ENCODE results near the gene SZT2. TPM values are rescaled to one million over a fixed set of nuclear protein-coding genes. Genes with fewer than 3 reads are reported as not detected.

SZT2 gene
- polyA plus RNA-seq (ENCODE audit: insufficient read length in 10 of 10) = 10 to 100 TPM; 10.1 to 22.0 (median 13.6) TPM
- long read RNA-seq, donor 1, partial matches to known transcripts = 5 of 11 reads
- long read RNA-seq, donor 1, other reads (novel, unspliced or antisense) = 6 of 11 reads
- long read RNA-seq, donor 2 = 0 reads
- long read RNA-seq, donor 3 = 0 reads
- long read RNA-seq, donor 4 = 0 reads
- long read RNA-seq, donor 5, partial matches to known transcripts = 0 of 29 reads
- long read RNA-seq, donor 5, other reads (novel, unspliced or antisense) = 29 of 29 reads
- long read RNA-seq, donor 6, partial matches to known transcripts = 0 of 13 reads
- long read RNA-seq, donor 6, other reads (novel, unspliced or antisense) = 13 of 13 reads
- long read RNA-seq, donor 7, partial matches to known transcripts = 0 of 1 reads
- long read RNA-seq, donor 7, other reads (novel, unspliced or antisense) = 0 of 1 reads
- long read RNA-seq, donor 8, partial matches to known transcripts = 0 of 12 reads
- long read RNA-seq, donor 8, other reads (novel, unspliced or antisense) = 12 of 12 reads
- long read RNA-seq, donor 9 = 0 reads

DNA sequence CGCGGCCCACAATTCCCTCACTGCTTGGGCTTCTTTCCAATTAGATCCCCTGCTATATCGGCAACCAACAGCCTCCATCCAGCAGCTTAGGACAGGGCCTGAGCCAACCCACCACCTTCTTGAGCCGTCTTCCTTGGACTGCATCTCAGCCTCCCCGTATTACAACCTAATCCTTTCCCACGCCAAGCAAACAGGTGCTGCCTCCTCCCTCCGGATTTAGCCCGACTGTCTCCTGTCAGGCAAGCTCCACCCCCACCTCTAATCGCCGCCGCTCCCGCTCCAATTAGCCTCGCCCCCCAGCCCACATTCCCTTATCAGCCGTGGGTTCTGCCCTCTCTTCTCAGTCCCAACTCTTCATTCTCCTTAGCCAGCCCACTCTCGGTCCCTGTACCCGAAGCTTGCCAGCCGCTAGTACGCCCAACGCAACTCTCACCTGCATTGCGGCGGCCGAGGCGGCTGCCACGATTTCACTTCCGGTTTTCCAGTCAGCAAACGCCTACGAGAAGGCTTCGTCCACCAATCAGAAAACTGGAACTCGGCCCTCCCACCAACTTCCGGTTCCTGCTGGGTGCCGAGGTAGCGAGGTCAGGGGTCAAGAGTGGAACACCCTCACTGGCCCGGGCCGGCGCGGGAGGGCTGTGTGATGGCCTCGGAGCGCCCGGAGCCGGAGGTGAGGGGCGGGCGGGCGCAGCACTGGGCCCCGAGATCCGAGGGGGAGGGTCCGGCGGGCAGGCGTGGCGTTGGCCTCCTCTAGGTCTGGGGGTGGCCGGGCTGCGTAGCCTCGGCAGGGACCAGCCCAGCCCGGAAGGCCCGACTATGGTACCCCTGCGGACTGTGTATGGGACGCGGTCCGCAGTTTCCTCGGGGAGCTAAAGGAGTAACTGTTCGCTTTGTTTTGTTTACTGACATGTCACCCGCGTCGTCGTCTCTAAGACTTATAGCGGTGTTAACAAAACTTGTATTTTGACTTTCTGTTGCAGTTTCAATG lies at the start of gene SZT2, which contains the start of gene MED8:
Gene SZT2, plus strand, starts transcription at position 574 of the 988 bp plus-strand sequence. Its CDS starts 70 bp downstream, at position 644.
Gene MED8, minus strand, starts transcription at position 475 of the 988 bp plus-strand sequence. Its CDS starts 36 bp downstream, at position 439.
- peak; percentile 96 to 98 (median 97) for DNase-seq

GRCh38 chr1:43340559-43340958 lies 49.1 kb upstream of the SZT2 start:
- no peak for DNase-seq

GRCh38 chr1:43344267-43344850 lies 45.3 kb upstream of the SZT2 start:
- no peak for DNase-seq

DNA sequence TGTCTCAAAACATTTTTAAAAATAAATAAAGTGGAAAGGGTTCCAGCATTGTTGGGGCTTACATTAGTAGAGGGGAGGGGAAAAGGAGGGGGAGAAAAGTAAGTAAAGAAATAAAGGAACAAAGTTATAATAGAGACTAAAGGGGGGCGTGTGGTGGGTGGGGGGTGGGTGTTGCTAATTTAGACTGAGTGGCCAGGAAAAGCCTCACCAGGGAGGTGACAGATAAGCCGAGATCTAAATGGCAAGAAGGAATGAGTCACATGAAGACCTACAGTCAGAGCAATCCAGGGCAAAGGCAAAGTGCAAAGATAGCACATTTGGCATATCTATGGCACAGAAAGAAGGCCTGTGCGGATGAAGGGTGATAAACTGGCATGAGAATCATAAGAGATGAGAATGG lies 44.6 kb upstream of the SZT2 start:
- DNase-seq = no peak

DNA sequence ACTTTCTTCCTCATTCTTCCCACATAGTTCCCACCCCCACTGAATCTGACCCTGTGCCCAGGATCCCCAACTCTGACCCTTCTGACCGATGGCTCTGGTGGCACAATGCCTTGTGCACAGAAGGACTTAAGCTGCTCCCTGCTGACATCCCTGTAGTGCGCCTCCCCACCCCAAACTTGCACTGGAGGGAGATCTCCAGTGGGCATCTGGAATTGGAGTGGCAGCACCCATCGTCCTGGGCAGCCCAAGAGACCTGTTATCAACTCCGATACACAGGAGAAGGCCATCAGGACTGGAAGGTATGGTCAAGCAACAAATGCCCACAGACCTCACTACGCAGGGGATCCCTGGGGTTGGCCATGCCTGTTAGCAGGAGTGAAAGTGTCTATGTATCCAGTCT lies 43.1 kb upstream of the SZT2 start:
- no peak for DNase-seq

DNA sequence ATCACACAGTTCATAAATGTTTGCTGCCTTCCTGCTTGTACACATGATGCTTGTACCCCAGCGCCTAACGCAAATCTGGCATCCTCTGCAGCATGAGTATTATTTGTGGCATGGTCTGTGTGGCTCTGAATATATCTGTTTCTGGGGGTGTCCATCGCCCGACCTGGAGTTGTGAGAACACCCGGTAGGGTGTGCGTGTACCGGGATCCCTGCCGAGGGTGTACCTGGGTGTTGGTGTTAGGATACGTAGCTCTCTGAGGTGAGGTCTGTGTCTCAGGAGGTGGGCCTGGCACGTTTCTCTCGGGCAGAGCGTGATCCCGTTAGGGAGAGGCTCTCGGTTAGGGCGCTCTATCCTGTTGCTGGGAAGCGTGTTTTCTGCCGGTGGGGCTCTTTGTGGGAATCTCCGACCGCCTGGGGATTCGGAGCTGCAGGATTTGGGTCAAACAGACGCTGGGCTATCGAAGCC lies 41.3 kb upstream of the SZT2 start:
- peak in 1 of 3 donors; percentile 12 for DNase-seq

- DNase-seq = peak in 2 of 3 donors; percentile 49 to 66
Observed at GRCh38 chr1:43348809-43349593, 40.7 kb upstream of the SZT2 start.

DNA sequence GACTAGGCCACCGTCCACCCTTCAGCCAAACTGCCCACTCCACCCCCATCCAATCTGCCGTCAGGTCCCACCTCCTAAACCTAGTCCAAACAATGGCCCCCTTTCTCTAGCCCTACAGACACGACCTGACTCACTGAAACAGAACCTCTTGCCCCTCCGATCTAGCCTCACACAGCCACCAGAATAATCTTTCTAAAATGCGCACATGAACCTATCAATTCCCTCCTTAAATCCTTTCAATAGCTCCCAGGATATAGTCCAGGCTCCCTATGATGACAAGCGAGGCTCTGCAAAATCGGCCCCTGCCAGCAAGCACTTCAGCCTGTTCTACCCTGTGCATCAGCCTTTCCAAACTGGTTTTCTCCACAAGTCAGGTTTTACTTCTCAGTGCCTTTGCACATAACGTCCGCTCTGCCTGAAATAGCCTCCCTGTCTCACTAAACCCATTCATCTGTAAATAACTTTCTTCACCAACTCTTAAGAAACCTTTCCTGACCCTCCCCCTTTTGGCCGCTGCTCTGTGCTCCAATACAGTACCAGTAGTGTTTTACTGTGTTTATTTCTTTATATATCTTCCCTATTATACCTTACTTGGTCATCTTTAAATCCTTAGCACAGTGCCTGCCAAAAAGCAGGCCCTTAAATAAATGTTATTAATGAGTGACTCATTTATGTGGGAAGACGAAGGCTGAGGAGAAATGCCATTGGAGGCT lies 39.9 kb upstream of the SZT2 start:
- DNase-seq = no peak

GRCh38 chr1:43350976-43351375 lies 38.7 kb upstream of the SZT2 start:
- no peak for DNase-seq

DNA sequence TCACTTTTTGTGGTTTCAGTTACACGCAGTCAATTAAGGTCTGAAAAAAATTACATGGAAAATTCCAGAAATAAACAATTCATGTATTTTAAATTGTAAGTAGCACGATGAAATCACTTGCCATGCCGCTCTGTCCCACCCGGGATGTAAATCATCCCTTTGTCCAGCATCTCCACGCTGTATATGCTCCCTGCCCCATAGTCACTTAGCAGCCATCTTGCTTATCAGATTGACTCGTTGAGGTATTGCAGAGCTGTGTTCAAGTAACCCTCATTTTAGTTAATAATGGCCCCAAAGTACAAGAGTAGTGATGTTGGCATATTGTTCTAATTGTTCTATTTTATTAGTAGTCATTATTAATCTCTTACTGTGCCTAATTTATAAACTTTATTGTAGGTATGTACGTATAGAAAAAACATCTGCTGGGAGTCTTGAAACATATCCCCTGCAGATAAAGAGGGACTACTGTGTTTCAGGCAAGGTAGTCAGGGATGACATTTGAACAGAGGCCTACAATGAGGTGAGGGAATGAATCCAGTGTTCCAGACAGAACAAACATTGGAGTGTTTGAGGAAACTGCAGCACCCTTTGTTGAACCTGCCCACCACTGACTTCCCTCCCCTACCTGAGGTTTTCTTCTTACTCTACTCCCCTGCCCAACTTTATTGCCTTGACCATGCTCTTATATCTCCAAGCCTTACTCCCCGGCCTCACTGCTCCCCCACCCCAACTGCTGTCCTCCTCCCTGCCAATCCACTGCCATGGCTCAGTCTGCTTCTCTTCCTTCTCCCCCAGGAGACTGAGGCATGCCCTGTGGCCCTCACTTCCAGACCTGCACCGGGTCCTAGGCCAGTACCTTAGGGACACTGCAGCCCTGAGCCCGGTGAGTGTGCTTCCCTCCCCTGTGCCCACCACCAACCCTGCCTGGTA lies 38.0 kb upstream of the SZT2 start:
- no peak for DNase-seq

DNA sequence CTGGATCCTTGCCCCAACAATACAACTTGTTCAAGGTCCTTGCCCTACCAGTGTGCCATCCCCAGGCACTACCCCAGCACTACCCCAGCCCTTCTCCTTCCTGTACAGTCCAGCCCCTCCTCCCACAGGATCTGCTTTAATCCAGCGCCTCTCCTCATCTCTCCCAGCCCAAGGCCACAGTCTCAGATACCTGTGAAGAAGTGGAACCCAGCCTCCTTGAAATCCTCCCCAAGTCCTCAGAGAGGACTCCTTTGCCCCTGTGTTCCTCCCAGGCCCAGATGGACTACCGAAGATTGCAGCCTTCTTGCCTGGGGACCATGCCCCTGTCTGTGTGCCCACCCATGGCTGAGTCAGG lies 37.4 kb upstream of the SZT2 start:
- no peak for DNase-seq

DNA sequence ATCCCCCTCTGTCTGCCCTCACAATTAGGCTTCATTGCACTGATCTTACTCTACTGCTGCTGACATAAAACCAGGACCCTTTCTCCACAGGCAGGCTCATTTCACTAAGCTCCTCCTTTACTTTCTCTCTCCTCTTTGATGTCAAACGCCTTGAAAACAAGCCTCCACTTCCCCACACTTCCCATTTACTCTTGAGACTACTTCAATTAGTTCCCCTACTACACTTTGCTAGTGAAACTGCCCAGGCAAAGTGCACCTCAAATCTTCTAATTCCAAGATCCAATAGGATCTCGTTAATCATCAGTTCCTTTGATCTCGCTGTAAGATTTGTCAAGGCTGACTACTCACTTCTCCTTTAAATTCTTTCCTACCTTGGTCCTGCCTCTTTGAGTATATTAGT lies 36.8 kb upstream of the SZT2 start:
- DNase-seq = no peak

DNA sequence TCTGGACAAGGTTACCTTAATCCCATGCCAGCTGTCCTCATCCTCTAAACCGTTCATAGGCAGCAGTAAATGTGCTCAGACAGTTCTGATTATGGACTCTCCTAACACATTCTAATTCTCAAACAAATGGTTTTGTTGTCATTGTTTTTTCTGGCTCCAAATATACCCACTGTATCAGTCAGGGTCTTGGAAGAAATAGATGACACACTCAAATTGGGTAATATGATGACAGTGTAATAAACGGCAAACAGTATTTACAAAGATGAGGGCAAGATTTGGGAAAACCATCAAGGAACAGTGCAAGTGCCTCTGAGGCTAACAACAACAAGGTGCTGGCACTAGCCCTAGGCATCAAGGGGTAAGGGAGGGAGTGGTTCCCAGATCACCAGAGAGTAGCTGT lies 35.2 kb upstream of the SZT2 start:
- no peak for DNase-seq

DNA sequence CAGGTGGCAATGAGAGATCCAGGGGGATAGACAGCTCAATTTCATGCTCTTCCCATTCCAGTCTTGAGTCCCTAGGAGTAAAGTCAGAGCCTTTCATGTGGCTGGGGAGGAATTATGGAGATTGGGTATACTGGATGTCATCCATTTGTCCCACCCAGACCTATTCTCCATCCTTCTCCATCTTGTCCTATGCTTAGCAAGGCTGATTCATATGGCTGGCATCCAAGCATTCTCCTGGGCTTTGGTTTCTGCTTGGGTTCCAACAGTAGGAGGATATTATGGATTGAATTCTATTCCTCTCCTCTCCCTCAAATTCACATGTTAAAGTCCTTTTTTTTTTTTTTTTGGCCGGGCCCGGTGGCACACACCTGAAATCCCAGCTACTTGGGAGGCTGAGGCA lies 34.8 kb upstream of the SZT2 start:
- DNase-seq = no peak

- DNase-seq = no peak
Observed at GRCh38 chr1:43357251-43357650, 32.4 kb upstream of the SZT2 start.

DNA sequence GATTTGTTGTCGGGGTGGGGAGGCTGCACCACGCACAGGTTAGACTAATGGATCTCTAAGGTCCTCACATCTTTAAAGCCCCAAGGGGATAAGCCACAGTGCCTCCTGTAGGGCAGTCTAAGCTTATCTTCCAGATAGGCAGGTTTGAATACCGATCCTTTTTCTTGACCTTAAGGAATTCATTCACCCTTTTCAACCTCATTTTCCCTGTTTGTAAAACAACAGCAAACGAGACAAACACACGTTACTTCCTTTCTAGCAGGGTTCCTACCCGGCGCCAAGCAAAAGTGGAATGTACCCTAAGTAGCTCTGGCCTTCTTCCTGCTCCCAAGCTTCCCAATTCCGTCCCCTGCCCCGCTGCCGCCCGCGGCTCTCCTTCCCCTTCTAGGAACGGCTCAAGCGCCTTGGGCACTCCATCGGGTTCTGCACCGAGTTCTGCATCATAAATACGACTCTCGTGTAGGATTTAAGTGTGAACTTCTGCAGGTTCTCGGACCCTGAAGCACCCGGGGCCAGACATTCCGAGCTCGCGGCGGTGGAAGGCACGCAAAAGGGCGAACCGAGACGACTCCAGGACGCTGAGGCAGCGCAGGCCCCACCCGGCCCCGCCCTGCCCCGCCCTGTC lies 31.5 kb upstream of the SZT2 start:
- no peak for DNase-seq

- peak; percentile 97 to 98 (median 97) for DNase-seq
Observed at GRCh38 chr1:43358746-43359693, 30.7 kb upstream of the SZT2 start, which contains the start of gene CDC20. Gene CDC20, plus strand, starts transcription at chr1:43358981. Its CDS starts 235 bp downstream, at chr1:43359216.

Measured in muscle of back (tissue), 13 donors.